Activated CD4-positive, alpha-beta memory T cell treated with anti-CD3 and anti-CD28 coated beads, Interleukin-2, amount 10 ng/mL, durations not matched to agents 7 days and 5 days (primary cell): Measurements from ENCODE around the gene PRKCE. TPM values are rescaled to one million over a fixed set of nuclear protein-coding genes. Genes with fewer than 3 reads are reported as not detected.
"Not testable (repeated sequence)": the region's sequence is repeated elsewhere in the genome, so short reads cannot be mapped to it uniquely, and the experiment has no call there.

Experiments
- CTCF ChIA-PET: fragments of 350-600 bp; sonication (Branson Sonifier 250); formaldehyde crosslinking; loops from one replicate; lab custom pipeline; 2021; ENCODE audit warnings: antibody characterized with exemption, inconsistent platforms; lab: Charles Lee
- POLR2A ChIA-PET: fragments of 350-600 bp; sonication (Branson Sonifier 250); formaldehyde crosslinking; loops from one replicate; lab custom pipeline; 2021; ENCODE audit warnings: antibody characterized with exemption; lab: Charles Lee
- DNase-seq: peaks from one replicate; pipeline ENCODE4 v3.0.0-alpha.2; 2020
- H3K27ac Mint-ChIP-seq: one replicate; pipeline ENCODE4 v1.8.0; 2021; ENCODE audit warnings: mild to moderate bottlenecking, mixed read lengths
- H3K27me3 Mint-ChIP-seq: one replicate; pipeline ENCODE4 v1.8.0; 2021; ENCODE audit warnings: mixed read lengths
- H3K36me3 Mint-ChIP-seq: one replicate; pipeline ENCODE4 v1.8.0; 2021; ENCODE audit warnings: low read depth, mixed read lengths
- H3K4me1 Mint-ChIP-seq: one replicate; pipeline ENCODE4 v1.8.0; 2021; ENCODE audit warnings: mixed read lengths
- H3K4me3 Mint-ChIP-seq: one replicate; pipeline ENCODE4 v1.8.0; 2021; ENCODE audit warnings: mild to moderate bottlenecking, mixed read lengths
- H3K9me3 Mint-ChIP-seq: one replicate; pipeline ENCODE4 v1.8.0; 2021; ENCODE audit warnings: mixed read lengths
- total RNA-seq, 2 experiments: library from RNA; stranded (reverse); gene quantifications; one replicate each; pipeline ENCODE4 v1.2.3, GENCODE V29; 2021

PRKCE gene
- total RNA-seq, 2 experiments from 2014 or later, result 20.6 to 23.3 TPM

GRCh38 chr2:45680351-45680967, 29.0 kb downstream of the PRKCE start:
- H3K36me3 Mint-ChIP-seq, result no peaks in the 10 kb centered on the region
- no peaks in the 10 kb centered on the region for H3K9me3 Mint-ChIP-seq
- H3K27ac Mint-ChIP-seq, result no peak overlapping the region
- H3K27me3 Mint-ChIP-seq, result no peaks in the 10 kb centered on the region
- no peak overlapping the region for H3K4me3 Mint-ChIP-seq
- H3K4me1 Mint-ChIP-seq, result peaks cover 13% of the 10 kb centered on the region
- no peak for DNase-seq
- ChIA-PET CTCF (no interaction called here), POLR2A (no interaction called here)

- CTCF ChIA-PET, result no interaction called here
- peak; percentile 17 for DNase-seq
- H3K4me1 Mint-ChIP-seq, result peaks cover 13% of the 10 kb centered on the region
- no peaks in the 10 kb centered on the region for H3K9me3 Mint-ChIP-seq
- POLR2A ChIA-PET, result no interaction called here
- no peaks in the 10 kb centered on the region for H3K36me3 Mint-ChIP-seq
- H3K27me3 Mint-ChIP-seq, result no peaks in the 10 kb centered on the region
- no peak overlapping the region for H3K4me3 Mint-ChIP-seq
- H3K27ac Mint-ChIP-seq, result no peak overlapping the region
Measured at GRCh38 chr2:45681675-45682074, 30.2 kb downstream of the PRKCE start.

- H3K4me1 Mint-ChIP-seq, result peaks cover 13% of the 10 kb centered on the region
- no peaks in the 10 kb centered on the region for H3K9me3 Mint-ChIP-seq
- H3K27ac Mint-ChIP-seq, result no peak overlapping the region
- no peak for DNase-seq
- no peaks in the 10 kb centered on the region for H3K27me3 Mint-ChIP-seq
- no peak overlapping the region for H3K4me3 Mint-ChIP-seq
- CTCF ChIA-PET, result interaction anchor here (1.0 kb wide), 1 partner anchor 96 kb away, joined by 3 read pairs; no protein-coding TSS in a partner anchor
- POLR2A ChIA-PET, result no interaction called here
- no peaks in the 10 kb centered on the region for H3K36me3 Mint-ChIP-seq
Measured at GRCh38 chr2:45683292-45683691, 31.8 kb downstream of the PRKCE start.

GRCh38 chr2:45684756-45685155, 33.3 kb downstream of the PRKCE start:
- H3K4me1 Mint-ChIP-seq, result peaks cover 13% of the 10 kb centered on the region
- DNase-seq, result no peak
- no peak overlapping the region for H3K4me3 Mint-ChIP-seq
- H3K27ac Mint-ChIP-seq, result no peak overlapping the region
- H3K9me3 Mint-ChIP-seq, result no peaks in the 10 kb centered on the region
- H3K27me3 Mint-ChIP-seq, result no peaks in the 10 kb centered on the region
- CTCF ChIA-PET, result no interaction called here
- POLR2A ChIA-PET, result no interaction called here
- H3K36me3 Mint-ChIP-seq, result no peaks in the 10 kb centered on the region

- Mint-ChIP-seq H3K4me1 (peaks cover 13% of the 10 kb centered on the region), H3K9me3 (no peaks in the 10 kb centered on the region), H3K36me3 (no peaks in the 10 kb centered on the region), H3K27me3 (no peaks in the 10 kb centered on the region), H3K4me3 (no peak overlapping the region), H3K27ac (no peak overlapping the region)
- CTCF ChIA-PET, result no interaction called here
- DNase-seq, result no peak
- POLR2A ChIA-PET, result no interaction called here
Measured at GRCh38 chr2:45685260-45685659, 33.8 kb downstream of the PRKCE start.

DNA sequence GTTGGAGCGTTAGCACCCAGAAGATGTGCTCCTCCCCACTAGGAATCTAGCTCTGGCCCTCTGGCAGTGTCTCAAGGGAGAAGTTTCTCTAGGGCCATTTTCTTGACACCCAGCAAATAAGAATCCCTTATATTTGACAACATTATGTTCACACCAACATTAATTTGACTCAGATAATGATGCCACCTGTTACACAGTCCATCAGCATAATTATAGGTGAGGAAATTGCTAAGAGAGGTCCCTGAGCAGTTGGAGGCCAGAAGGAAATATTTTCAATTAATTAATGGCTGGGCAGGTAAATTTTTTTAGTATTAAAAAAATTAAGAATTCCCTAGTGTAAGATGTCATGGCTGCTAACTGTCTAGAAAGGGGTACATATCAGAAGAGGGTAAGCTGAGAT, 36.5 kb downstream of the PRKCE start:
- Mint-ChIP-seq H3K4me1 (peaks cover under 1% of the 10 kb centered on the region), H3K27ac (no peak overlapping the region), H3K9me3 (no peaks in the 10 kb centered on the region), H3K4me3 (no peak overlapping the region), H3K27me3 (no peaks in the 10 kb centered on the region), H3K36me3 (no peaks in the 10 kb centered on the region)
- ChIA-PET POLR2A (no interaction called here), CTCF (no interaction called here)
- DNase-seq, result no peak

DNA sequence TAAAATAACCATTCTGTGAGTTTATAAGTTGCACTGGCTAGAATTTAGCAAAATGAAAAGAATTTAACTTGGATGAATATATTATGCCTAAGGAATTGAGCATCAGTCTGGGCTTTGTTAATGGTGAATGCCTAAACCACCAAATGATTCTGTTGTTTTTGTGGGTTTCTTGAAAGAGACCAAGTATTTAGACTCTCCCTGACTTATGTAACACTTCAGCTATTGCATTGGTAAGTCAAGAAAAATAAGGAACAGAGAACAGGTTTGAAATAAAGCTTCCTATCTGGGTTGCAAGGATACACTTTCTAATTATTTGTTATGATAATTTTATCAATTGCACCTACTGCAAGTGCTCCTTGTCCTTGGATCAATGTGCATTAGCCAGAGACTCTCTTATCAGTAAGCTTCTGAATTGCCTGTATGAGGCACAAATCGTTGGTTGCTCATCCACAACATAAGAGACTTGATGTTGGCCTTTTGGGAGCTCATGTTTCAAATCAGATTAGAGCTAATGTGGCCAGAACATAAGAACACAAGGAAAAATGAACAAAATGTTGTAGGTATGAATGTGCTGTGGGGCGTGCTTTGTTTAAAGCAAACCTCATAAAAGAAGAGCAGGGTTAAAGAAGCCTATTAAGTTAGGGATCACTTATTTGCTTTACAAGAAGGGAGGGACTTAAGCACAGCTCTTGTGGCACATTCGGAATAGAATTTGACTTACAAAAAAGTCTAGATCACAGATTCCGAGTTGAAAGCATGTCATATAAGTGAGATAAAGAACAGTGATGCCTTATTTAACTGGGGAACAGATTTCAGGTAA, 37.2 kb downstream of the PRKCE start:
- H3K4me1 Mint-ChIP-seq, result no peaks in the 10 kb centered on the region
- no peaks in the 10 kb centered on the region for H3K9me3 Mint-ChIP-seq
- H3K4me3 Mint-ChIP-seq, result no peak overlapping the region
- POLR2A ChIA-PET, result no interaction called here
- H3K27me3 Mint-ChIP-seq, result no peaks in the 10 kb centered on the region
- DNase-seq, result no peak
- H3K36me3 Mint-ChIP-seq, result no peaks in the 10 kb centered on the region
- CTCF ChIA-PET, result no interaction called here
- H3K27ac Mint-ChIP-seq, result no peak overlapping the region

DNA sequence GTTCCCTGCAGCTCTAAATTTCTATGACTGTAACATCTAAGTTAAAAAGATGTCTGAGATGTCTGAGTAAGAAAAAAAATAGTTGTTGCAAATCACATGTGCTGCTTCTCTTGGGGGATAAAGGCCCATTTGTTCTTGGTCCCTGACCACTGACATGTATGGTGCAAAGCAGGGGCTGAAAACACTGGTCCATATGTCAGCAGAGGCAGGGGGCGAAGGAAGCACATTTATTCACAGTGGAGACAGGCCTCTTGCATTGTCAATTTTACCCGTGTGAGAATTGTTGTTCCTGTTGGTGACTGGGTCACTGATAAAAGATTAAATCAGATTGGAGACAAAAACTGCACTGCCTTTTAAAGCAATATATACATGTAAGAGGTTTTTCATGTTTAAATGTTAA, 38.8 kb downstream of the PRKCE start:
- no peak overlapping the region for H3K4me3 Mint-ChIP-seq
- H3K4me1 Mint-ChIP-seq, result no peaks in the 10 kb centered on the region
- no peaks in the 10 kb centered on the region for H3K9me3 Mint-ChIP-seq
- ChIA-PET POLR2A (no interaction called here), CTCF (no interaction called here)
- DNase-seq, result no peak
- no peaks in the 10 kb centered on the region for H3K36me3 Mint-ChIP-seq
- H3K27me3 Mint-ChIP-seq, result no peaks in the 10 kb centered on the region
- H3K27ac Mint-ChIP-seq, result no peak overlapping the region

GRCh38 chr2:45691171-45691999, 39.9 kb downstream of the PRKCE start:
- no peak overlapping the region for H3K27ac Mint-ChIP-seq
- H3K36me3 Mint-ChIP-seq, result no peaks in the 10 kb centered on the region
- no peak overlapping the region for H3K4me3 Mint-ChIP-seq
- CTCF ChIA-PET, result no interaction called here
- no peaks in the 10 kb centered on the region for H3K4me1 Mint-ChIP-seq
- H3K9me3 Mint-ChIP-seq, result no peaks in the 10 kb centered on the region
- POLR2A ChIA-PET, result no interaction called here
- no peaks in the 10 kb centered on the region for H3K27me3 Mint-ChIP-seq
- no peak for DNase-seq

- no peaks in the 10 kb centered on the region for H3K27me3 Mint-ChIP-seq
- no peaks in the 10 kb centered on the region for H3K36me3 Mint-ChIP-seq
- ChIA-PET CTCF (no interaction called here), POLR2A (no interaction called here)
- H3K4me3 Mint-ChIP-seq, result no peak overlapping the region
- H3K9me3 Mint-ChIP-seq, result no peaks in the 10 kb centered on the region
- no peak overlapping the region for H3K27ac Mint-ChIP-seq
- H3K4me1 Mint-ChIP-seq, result no peaks in the 10 kb centered on the region
- DNase-seq, result no peak
Measured at GRCh38 chr2:45692566-45692965, 41.1 kb downstream of the PRKCE start.

DNA sequence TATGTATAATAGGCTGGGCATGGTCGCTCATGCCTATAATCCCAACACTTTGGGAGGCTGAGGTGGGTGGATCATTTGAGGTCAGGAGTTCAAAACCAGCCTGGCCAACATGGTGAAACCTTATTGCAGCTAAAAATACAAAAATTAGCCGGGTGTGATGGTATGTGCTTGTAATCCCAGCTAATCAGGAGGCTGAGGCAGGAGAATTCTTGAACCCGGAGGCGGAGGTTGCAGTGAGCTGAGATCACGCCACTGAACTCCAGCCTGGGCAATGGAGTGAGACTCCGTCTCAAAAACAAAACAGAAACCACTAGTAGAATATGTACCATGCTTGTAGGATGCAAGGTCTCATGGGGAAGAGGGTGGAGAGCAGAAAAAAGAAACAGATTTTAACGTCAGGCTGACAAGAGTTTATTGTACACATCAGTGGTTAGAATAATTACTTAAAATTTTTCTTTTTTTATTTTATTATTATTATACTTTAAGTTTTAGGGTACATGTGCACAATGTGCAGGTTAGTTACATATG, 44.1 kb downstream of the PRKCE start:
- POLR2A ChIA-PET, H3K36me3 Mint-ChIP-seq, CTCF ChIA-PET: not testable (repeated sequence)

GRCh38 chr2:45696708-45697107, 45.2 kb downstream of the PRKCE start:
- H3K9me3 Mint-ChIP-seq, result no peaks in the 10 kb centered on the region
- peaks cover 4% of the 10 kb centered on the region for H3K4me1 Mint-ChIP-seq
- no peak overlapping the region for H3K27ac Mint-ChIP-seq
- no peaks in the 10 kb centered on the region for H3K27me3 Mint-ChIP-seq
- no peak overlapping the region for H3K4me3 Mint-ChIP-seq
- DNase-seq, result no peak
- POLR2A ChIA-PET, result no interaction called here
- CTCF ChIA-PET, result interaction anchor here (1.2 kb wide), 1 partner anchor 82 kb away, joined by 3 read pairs; no protein-coding TSS in a partner anchor
- no peaks in the 10 kb centered on the region for H3K36me3 Mint-ChIP-seq

More for the DNA sequence above, 44.1 kb downstream of the PRKCE start:
- not testable (repeated sequence) for H3K9me3 Mint-ChIP-seq, H3K4me1 Mint-ChIP-seq, H3K27me3 Mint-ChIP-seq, H3K27ac Mint-ChIP-seq, H3K4me3 Mint-ChIP-seq, DNase-seq

- Mint-ChIP-seq H3K36me3 (no peaks in the 10 kb centered on the region), H3K9me3 (no peaks in the 10 kb centered on the region), H3K27ac (no peak overlapping the region), H3K4me3 (no peak overlapping the region), H3K4me1 (peaks cover 4% of the 10 kb centered on the region), H3K27me3 (no peaks in the 10 kb centered on the region)
- CTCF ChIA-PET, result interaction anchor here (1.2 kb wide), 1 partner anchor 81 kb away, joined by 3 read pairs; no protein-coding TSS in a partner anchor
- no peak for DNase-seq
- POLR2A ChIA-PET, result no interaction called here
Measured at GRCh38 chr2:45697190-45697589, 45.7 kb downstream of the PRKCE start.
